HepG2 (cell line): ENCODE data around the gene KRABD2.

Source experiments
- CENPT ChIP-seq: sonication (generic); formaldehyde crosslinking; IDR thresholded peaks from 2 replicates; pipeline ENCODE4 v1.8.0; 2022; ENCODE audit warnings: low read depth, mild to moderate bottlenecking, moderate library complexity, missing genetic modification reagents
- ELF3 ChIP-seq: IDR thresholded peaks from 2 replicates; pipeline ENCODE4 v1.6.1; 2016; ENCODE audit warnings: missing genetic modification reagents, missing compliant biosample characterization
- ETV5 ChIP-seq: IDR thresholded peaks from 2 replicates; pipeline ENCODE4 v1.6.1; 2018; ENCODE audit warnings: missing biosample characterization, missing genetic modification reagents, inconsistent platforms, borderline replicate concordance
- FOXA1 ChIP-seq, 2 experiments: fragments of 450-650 bp in 1 of 2; sonication (generic) in 1 of 2; formaldehyde crosslinking in 1 of 2; IDR thresholded peaks; 2 replicates each; pipeline versions ENCODE4 v1.4.0 to v1.6.1; 2016 to 2020; ENCODE audit warnings: missing genetic modification reagents in 1 of 2
- FOXP4 ChIP-seq: sonication (generic); formaldehyde crosslinking; IDR thresholded peaks from 2 replicates; pipeline ENCODE4 v1.4.0; 2020; ENCODE audit warnings: missing genetic modification reagents
- HNF1B ChIP-seq: sonication (generic); formaldehyde crosslinking; IDR thresholded peaks from 2 replicates; pipeline ENCODE4 v1.5.1; 2020; ENCODE audit warnings: mild to moderate bottlenecking, moderate library complexity, missing genetic modification reagents
- HNF4A ChIP-seq: sonication (generic); formaldehyde crosslinking; IDR thresholded peaks from 2 replicates; pipeline ENCODE4 v1.4.0; 2020; ENCODE audit warnings: missing genetic modification reagents
- HNRNPLL ChIP-seq: fragments of 200-400 bp; formaldehyde crosslinking; IDR thresholded peaks from 2 replicates; pipeline ENCODE4 v1.6.1; 2017; ENCODE audit warnings: mild to moderate bottlenecking, low read depth, low read length; ENCODE audit not compliant: poor library complexity, severe bottlenecking
- ISL2 ChIP-seq: sonication (generic); formaldehyde crosslinking; IDR thresholded peaks from 2 replicates; pipeline ENCODE4 v1.5.0; 2020; ENCODE audit warnings: missing genetic modification reagents
- JUN ChIP-seq: sonication (generic); formaldehyde crosslinking; IDR thresholded peaks from 2 replicates; pipeline ENCODE4 v1.4.0; 2020; ENCODE audit warnings: mild to moderate bottlenecking, missing genetic modification reagents
- KAT8 ChIP-seq: IDR thresholded peaks from 2 replicates; pipeline ENCODE4 v1.6.1; 2016; ENCODE audit warnings: missing genetic modification reagents, missing compliant biosample characterization
- KDM6A ChIP-seq: IDR thresholded peaks from 2 replicates; pipeline ENCODE4 v1.6.1; 2016; ENCODE audit warnings: low read depth
- NR2F6 ChIP-seq, 2 experiments: IDR thresholded peaks; 2 replicates each; pipeline ENCODE4 v1.6.1; 2016; ENCODE audit warnings: antibody characterized with exemption in 1 of 2, mild to moderate bottlenecking in 1 of 2
- POLR2A ChIP-seq, 2 experiments: IDR thresholded peaks; 2 replicates each; pipeline ENCODE4 v1.6.1; 2011; ENCODE audit warnings: low read depth in 2 of 2, low read length in 2 of 2, mild to moderate bottlenecking in 1 of 2, moderate library complexity in 1 of 2; ENCODE audit not compliant: insufficient read depth in 1 of 2
- SOX5 ChIP-seq: IDR thresholded peaks from 2 replicates; pipeline ENCODE4 v1.6.1; 2016; ENCODE audit warnings: borderline replicate concordance
- UBTF ChIP-seq: sonication (generic); formaldehyde crosslinking; IDR thresholded peaks from 2 replicates; pipeline ENCODE4 v1.4.0; 2020; ENCODE audit warnings: mild to moderate bottlenecking, missing genetic modification reagents
- ZMYM2 ChIP-seq: sonication (generic); formaldehyde crosslinking; IDR thresholded peaks from 2 replicates; pipeline ENCODE4 v1.8.0; 2022; ENCODE audit warnings: mild to moderate bottlenecking, missing genetic modification reagents
- ZNF3 ChIP-seq: IDR thresholded peaks from 2 replicates; pipeline ENCODE4 v1.7.0; 2017; ENCODE audit warnings: inconsistent platforms
- ZNF773 ChIP-seq: sonication (generic); formaldehyde crosslinking; IDR thresholded peaks from 2 replicates; pipeline ENCODE4 v1.4.0; 2020; ENCODE audit warnings: missing genetic modification reagents, borderline replicate concordance
- ZNF790 ChIP-seq: sonication (generic); formaldehyde crosslinking; IDR thresholded peaks from 2 replicates; pipeline ENCODE4 v1.8.0; 2022; ENCODE audit warnings: missing genetic modification reagents, mild to moderate bottlenecking, borderline replicate concordance

The KRABD2 gene

GRCh38 chr17:8417806-8418205, 41.3 kb upstream of the KRABD2 start (continued):
- TF ChIP-seq FOXP4 (CRISPR knock-in tag) (peak; percentile 86), HNF1B (CRISPR knock-in tag) (no peak), ZNF773 (CRISPR knock-in tag) (no peak), HNRNPLL (no peak), JUN (CRISPR knock-in tag) (no peak), ETV5 (CRISPR knock-in tag) (0 out of 2 replicates have a peak, but pooled peaks have one; percentile 17), UBTF (CRISPR knock-in tag) (no peak), ZNF790 (CRISPR knock-in tag) (no peak), CENPT (CRISPR knock-in tag) (no peak), HNF4A (CRISPR knock-in tag) (peak; percentile 54; the same call in 1 of the 2 replicates), SOX5 (CRISPR knock-in tag) (peak; percentile 45; the same call in 1 of the 2 replicates), KDM6A (CRISPR knock-in tag) (0 out of 2 replicates have a peak, but pooled peaks have one; percentile 37), ISL2 (CRISPR knock-in tag) (peak; percentile 59; the same call in 1 of the 2 replicates), KAT8 (CRISPR knock-in tag) (peak; percentile 52; the same call in 1 of the 2 replicates), FOXA1 (IDR thresholded peaks at IDR 0.05) (no peak), FOXA1 (CRISPR knock-in tag; IDR thresholded peaks at IDR 0.05) (peak; percentile 86), NR2F6 (IDR thresholded peaks at IDR 0.05) (no peak), NR2F6 (CRISPR knock-in tag; IDR thresholded peaks at IDR 0.05) (peak; percentile 37; the same call in 1 of the 2 replicates), ZMYM2 (CRISPR knock-in tag) (no peak), ELF3 (peak; percentile 24; the same call in 1 of the 2 replicates), POLR2A (IDR thresholded peaks at IDR 0.05; ENCODE audit: insufficient read depth in 1 of 2, low read depth in 2 of 2, low read length in 2 of 2) (no peak), ZNF3 (CRISPR knock-in tag) (peak; percentile 70; the same call in 1 of the 2 replicates)
